Measurements from ENCODE around the gene MCM8. TPM values are rescaled to one million over a fixed set of nuclear protein-coding genes. Genes with fewer than 3 reads are reported as not detected.
A peak's percentile ranks its signal among the peaks of the same experiment; 100 is the strongest.

MCM8 gene
- total RNA-seq, 1 experiment from 2014 or later, result 20.6 TPM

- Mint-ChIP-seq H3K9me3 (ENCODE audit: low read depth, unreplicated experiment) (no peaks in the 10 kb centered on the region), H3K27ac (ENCODE audit: unreplicated experiment) (no peak overlapping the region), H3K27me3 (ENCODE audit: unreplicated experiment) (peaks cover 71% of the 10 kb centered on the region), H3K4me3 (ENCODE audit: low read depth, unreplicated experiment) (no peak overlapping the region), H3K36me3 (ENCODE audit: insufficient read depth, unreplicated experiment) (peaks cover 6% of the 10 kb centered on the region), H3K4me1 (ENCODE audit: low read depth, unreplicated experiment) (no peaks in the 10 kb centered on the region)
- CTCF ChIA-PET, result interaction anchor here (0.7 kb wide), 1 partner anchor 68 kb away, joined by 7 read pairs; no protein-coding TSS in a partner anchor
- BruUV-seq (replicated peaks), result no TSS peak
- TF ChIP-seq CTCF (IDR thresholded peaks at IDR 0.05; ENCODE audit: unreplicated experiment), result no peak
- no peak for DNase-seq
- intact Hi-C loops (cut with micrococcal nuclease; ENCODE audit: unreplicated experiment), result no loop called here
These were observed 37.3 kb upstream of the MCM8 start for GRCh38 chr20:5913166-5913565.

- no peak for TF ChIP-seq CTCF (IDR thresholded peaks at IDR 0.05; ENCODE audit: unreplicated experiment)
- Mint-ChIP-seq H3K4me3 (ENCODE audit: low read depth, unreplicated experiment) (no peak overlapping the region), H3K36me3 (ENCODE audit: insufficient read depth, unreplicated experiment) (peaks cover 6% of the 10 kb centered on the region), H3K27ac (ENCODE audit: unreplicated experiment) (no peak overlapping the region), H3K4me1 (ENCODE audit: low read depth, unreplicated experiment) (peaks cover 11% of the 10 kb centered on the region), H3K9me3 (ENCODE audit: low read depth, unreplicated experiment) (no peaks in the 10 kb centered on the region), H3K27me3 (ENCODE audit: unreplicated experiment) (peaks cover 54% of the 10 kb centered on the region)
- CTCF ChIA-PET, result no interaction called here
- DNase-seq, result no peak
- BruUV-seq (replicated peaks), result no TSS peak
- intact Hi-C loops (cut with micrococcal nuclease; ENCODE audit: unreplicated experiment), result no loop called here
These were observed 35.6 kb upstream of the MCM8 start for GRCh38 chr20:5914859-5915258.

- DNase-seq, result peak; percentile 5
- intact Hi-C loops (cut with micrococcal nuclease; ENCODE audit: unreplicated experiment), result no loop called here
- Mint-ChIP-seq H3K27me3 (ENCODE audit: unreplicated experiment) (peaks cover 40% of the 10 kb centered on the region), H3K4me3 (ENCODE audit: low read depth, unreplicated experiment) (no peak overlapping the region), H3K9me3 (ENCODE audit: low read depth, unreplicated experiment) (peaks cover 4% of the 10 kb centered on the region), H3K27ac (ENCODE audit: unreplicated experiment) (peak overlapping the region; percentile 26), H3K4me1 (ENCODE audit: low read depth, unreplicated experiment) (peaks cover 12% of the 10 kb centered on the region), H3K36me3 (ENCODE audit: insufficient read depth, unreplicated experiment) (no peaks in the 10 kb centered on the region)
- CTCF ChIA-PET, result no interaction called here
- TF ChIP-seq CTCF (IDR thresholded peaks at IDR 0.05; ENCODE audit: unreplicated experiment), result no peak
- no TSS peak for BruUV-seq (replicated peaks)
These were observed 31.4 kb upstream of the MCM8 start for GRCh38 chr20:5918856-5919625.

GRCh38 chr20:5919626-5920544 is 30.6 kb upstream of the MCM8 start:
- TF ChIP-seq CTCF (IDR thresholded peaks at IDR 0.05; ENCODE audit: unreplicated experiment), result no peak
- H3K36me3 Mint-ChIP-seq (ENCODE audit: insufficient read depth, unreplicated experiment), result no peaks in the 10 kb centered on the region
- peak overlapping the region; percentile 26 for H3K27ac Mint-ChIP-seq (ENCODE audit: unreplicated experiment)
- intact Hi-C loops (cut with micrococcal nuclease; ENCODE audit: unreplicated experiment), result no loop called here
- H3K4me1 Mint-ChIP-seq (ENCODE audit: low read depth, unreplicated experiment), result peaks cover 12% of the 10 kb centered on the region
- DNase-seq, result no peak
- peaks cover 4% of the 10 kb centered on the region for H3K9me3 Mint-ChIP-seq (ENCODE audit: low read depth, unreplicated experiment)
- CTCF ChIA-PET, result no interaction called here
- no peak overlapping the region for H3K4me3 Mint-ChIP-seq (ENCODE audit: low read depth, unreplicated experiment)
- BruUV-seq (replicated peaks), result no TSS peak
- H3K27me3 Mint-ChIP-seq (ENCODE audit: unreplicated experiment), result peaks cover 38% of the 10 kb centered on the region
